Left lung (tissue), 10 donors: Measurements from ENCODE around the gene PLEKHJ1. TPM values are rescaled to one million over a fixed set of nuclear protein-coding genes. Genes with fewer than 3 reads are reported as not detected.

Source experiments
- ATAC-seq: fragments of 200-7000 bp; cut with Tn5 transposase; one replicate; pipeline ENCODE4 v1.9.1; 2020; ENCODE audit warnings: moderate library complexity
- DNase-seq, 4 donors: peaks; one replicate each; pipeline ENCODE4 v3.0.0-alpha.2; 2013 to 2020
- H3K27ac ChIP-seq, 2 donors: fragments of 200-600 bp; sonication (generic) in 1 of 2; one replicate each; pipeline versions ENCODE4 v1.5.0 to v1.8.0; 2020 to 2021
- H3K27me3 ChIP-seq, 2 donors: fragments of 200-600 bp; sonication (generic) in 1 of 2; one replicate each; pipeline versions ENCODE4 v1.5.0 to v1.8.0; 2020 to 2021
- H3K36me3 ChIP-seq, 2 donors: fragments of 200-600 bp; sonication (generic) in 1 of 2; one replicate each; pipeline versions ENCODE4 v1.5.0 to v1.8.0; 2020 to 2021
- H3K4me1 ChIP-seq, 2 donors: fragments of 200-600 bp; one replicate each; pipeline ENCODE4 v1.8.0; 2021
- H3K4me3 ChIP-seq, 2 donors: fragments of 200-600 bp; sonication (generic) in 1 of 2; one replicate each; pipeline versions ENCODE4 v1.5.0 to v1.8.0; 2020 to 2021; ENCODE audit warnings: mild to moderate bottlenecking in 1 of 2
- H3K9me3 ChIP-seq, 2 donors: fragments of 200-600 bp; sonication (generic) in 1 of 2; one replicate each; pipeline versions ENCODE4 v1.5.0 to v1.8.0; 2020 to 2021
- CTCF ChIP-seq, 2 donors: fragments of 200-600 bp; sonication (generic) in 1 of 2; IDR thresholded peaks; one replicate each; pipeline versions ENCODE4 v1.5.0 to v1.8.0; 2021; ENCODE audit warnings: antibody characterized with exemption in 2 of 2
- intact Hi-C, 2 donors: fragments of 100-400 bp; cut with DNase I; formaldehyde crosslinking; loops; one replicate each; pipeline versions ENCODE4 v1.11.2 to v1.14.2; 2022
- polyA plus RNA-seq, 6 donors: library from polyadenylated mRNA; unstranded; fragments of 120-200 nt; gene quantifications; one replicate each; pipeline ENCODE4 v1.2.1, GENCODE V29; 2013; ENCODE audit not compliant: insufficient read length in 6 of 6
- total RNA-seq, 2 donors: library from RNA; stranded (reverse); fragmentation: NEBNext Ultra II Directional; extraction: Animal tissue kit (Norgen Biotek cat#: 25700); gene quantifications; one replicate each; pipeline ENCODE4 v1.2.1, GENCODE V29; 2021
- donor health status: DM: no; HTN: yes; CAD: no.
- donor health status: DM: no; HTN: no; CAD: no.

PLEKHJ1 gene
- total and polyA plus RNA-seq, 8 donors, result 44.0 to 74.4 (median 56.5) TPM

GRCh38 chr19:2273356-2274184 lies 37.4 kb upstream of the PLEKHJ1 start:
- ATAC-seq (peak; percentile 19), DNase-seq (peak in 3 of 4 donors; percentile 70 to 94 (median 76))
- peak overlapping the region; percentile 63 to 77 for H3K27ac ChIP-seq
- H3K4me3 ChIP-seq, result peak overlapping the region in 1 of 2 donors; percentile 99
- intact Hi-C loops, result loop anchor here (5.0 to 10.0 kb wide), 2 partner anchors 36 to 111 kb away; partner anchors contain the start of genes PLEKHJ1 (in 2 of the 2) and SF3A2 (in 2 of the 2)
- H3K27me3 ChIP-seq, result no peaks in the 10 kb centered on the region
- no peaks in the 10 kb centered on the region for H3K9me3 ChIP-seq
- TF ChIP-seq CTCF (IDR thresholded peaks at IDR 0.05), result peak; percentile 96 to 97
- H3K36me3 ChIP-seq, result peaks cover 0 to 57% of the 10 kb centered on the region in 2 donors
- peaks cover 38 to 67% of the 10 kb centered on the region in 2 donors for H3K4me1 ChIP-seq

- intact Hi-C loops, result loop anchor here (5.0 to 10.0 kb wide), 2 partner anchors 34 to 113 kb away; partner anchors contain the start of genes PLEKHJ1 (in 2 of the 2) and SF3A2 (in 2 of the 2)
- Histone ChIP-seq H3K9me3 (no peaks in the 10 kb centered on the region), H3K36me3 (peaks cover 0 to 42% of the 10 kb centered on the region in 2 donors), H3K4me3 (peak overlapping the region; percentile 98 to 99), H3K4me1 (peaks cover 48 to 81% of the 10 kb centered on the region in 2 donors), H3K27ac (peak overlapping the region; percentile 91 to 99), H3K27me3 (no peaks in the 10 kb centered on the region)
- TF ChIP-seq CTCF (IDR thresholded peaks at IDR 0.05), result no peak
- DNase-seq, result peak in 1 of 4 donors; percentile 81
- no peak for ATAC-seq
These were observed 35.3 kb upstream of the PLEKHJ1 start for GRCh38 chr19:2271234-2272103.

- Histone ChIP-seq H3K27me3 (no peaks in the 10 kb centered on the region), H3K4me3 (peak overlapping the region; percentile 98 to 99), H3K4me1 (peaks cover 49 to 80% of the 10 kb centered on the region in 2 donors), H3K36me3 (peaks cover 0 to 34% of the 10 kb centered on the region in 2 donors), H3K27ac (peak overlapping the region; percentile 91 to 99), H3K9me3 (no peaks in the 10 kb centered on the region)
- DNase-seq (peak; percentile 68 to 96 (median 90)), ATAC-seq (peak; percentile 47)
- intact Hi-C loops, result loop anchor here (5.0 to 10.0 kb wide), 2 partner anchors 33 to 114 kb away; partner anchors contain the start of genes PLEKHJ1 (in 2 of the 2) and SF3A2 (in 2 of the 2)
- no peak for TF ChIP-seq CTCF (IDR thresholded peaks at IDR 0.05)
These were observed 34.5 kb upstream of the PLEKHJ1 start for GRCh38 chr19:2270423-2271233.

GRCh38 chr19:2270157-2270422 lies 34.0 kb upstream of the PLEKHJ1 start:
- no peak for TF ChIP-seq CTCF (IDR thresholded peaks at IDR 0.05)
- ATAC-seq, result peak; percentile 5
- Histone ChIP-seq H3K27ac (peak overlapping the region; percentile 91 to 99), H3K4me3 (peak overlapping the region; percentile 98 to 99), H3K9me3 (no peaks in the 10 kb centered on the region), H3K4me1 (peaks cover 43 to 80% of the 10 kb centered on the region in 2 donors), H3K27me3 (no peaks in the 10 kb centered on the region), H3K36me3 (peaks cover 0 to 28% of the 10 kb centered on the region in 2 donors)
- peak in 2 of 4 donors; percentile 64 to 90 for DNase-seq
- intact Hi-C loops, result loop anchor here (5.0 to 10.0 kb wide), 2 partner anchors 33 to 115 kb away; partner anchors contain the start of genes PLEKHJ1 (in 2 of the 2) and SF3A2 (in 2 of the 2)
